Right ventricle myocardium superior (tissue), 1 donor: ENCODE results near the gene PCDHGA12. TPM values are rescaled to one million over a fixed set of nuclear protein-coding genes. Genes with fewer than 3 reads are reported as not detected.
A peak's percentile ranks its signal among the peaks of the same experiment; 100 is the strongest.
"Not testable (repeated sequence)": the region's sequence is repeated elsewhere in the genome, so short reads cannot be mapped to it uniquely, and the experiment has no call there.

ENCODE experiments used
- ATAC-seq: fragments of 200-7000 bp; cut with Tn5 transposase; one replicate; pipeline ENCODE4 v1.9.1; 2020; ENCODE audit warnings: mild to moderate bottlenecking; ENCODE audit not compliant: poor library complexity
- DNase-seq: peaks from one replicate; pipeline ENCODE4 v3.0.0-alpha.2; 2020
- intact Hi-C: fragments of 100-400 bp; cut with DNase I; formaldehyde crosslinking; loops from one replicate; pipeline ENCODE4 v1.11.2; 2022
- total RNA-seq: library from RNA; stranded (reverse); fragmentation: NEBNext Ultra II Directional; extraction: Animal tissue kit (Norgen Biotek cat#: 25700); gene quantifications from one replicate; pipeline ENCODE4 v1.2.1, GENCODE V29; 2021
- donor health status: DM: no; HTN: yes; CAD: no; lungs with severe emphysema.

PCDHGA12 gene
- total RNA-seq, 1 donor from 2014 or later, result 4.9 TPM

GRCh38 chr5:141402553-141403243 is 27.6 kb upstream of the PCDHGA12 start, which contains the start of gene PCDHGA9:
Gene PCDHGA9 (plus strand): TSS chr5:141402778. CDS start chr5:141402953, 175 bp downstream.
- intact Hi-C loops, result no loop called here
- DNase-seq (no peak), ATAC-seq (no peak)

- intact Hi-C loops, result no loop called here
- DNase-seq, result no peak
- no peak for ATAC-seq
Observed at GRCh38 chr5:141403387-141403786, 26.9 kb upstream of the PCDHGA12 start.

GRCh38 chr5:141407790-141408505 is 22.4 kb upstream of the PCDHGA12 start, which contains the start of gene PCDHGB6:
Gene PCDHGB6 (plus strand): TSS chr5:141408021. CDS start chr5:141408203, 182 bp downstream.
- intact Hi-C loops, result not testable (repeated sequence)
- ATAC-seq, result peak; percentile 93
- peak; percentile 80 for DNase-seq

- no peak for ATAC-seq
- no peak for DNase-seq
- intact Hi-C loops, result loop anchor here (5.0 kb wide), 1 partner anchor 62 kb away; no protein-coding TSS in a partner anchor
Observed at GRCh38 chr5:141409598-141410306, 20.6 kb upstream of the PCDHGA12 start.

GRCh38 chr5:141411575-141411974 is 18.7 kb upstream of the PCDHGA12 start:
- DNase-seq (no peak), ATAC-seq (no peak)
- intact Hi-C loops, result loop anchor here (5.0 kb wide), 1 partner anchor 64 kb away; no protein-coding TSS in a partner anchor

GRCh38 chr5:141412854-141413539 is 17.3 kb upstream of the PCDHGA12 start, which contains the start of gene PCDHGA10:
Gene PCDHGA10 (plus strand): TSS chr5:141412987. CDS start chr5:141413176, 189 bp downstream.
- intact Hi-C loops, result loop anchor here (5.0 kb wide), 1 partner anchor 66 kb away; no protein-coding TSS in a partner anchor
- ATAC-seq (peak; percentile 73), DNase-seq (no peak)

- DNase-seq (no peak), ATAC-seq (peak; percentile 32)
- intact Hi-C loops, result loop anchor here (5.0 kb wide), 1 partner anchor 66 kb away; no protein-coding TSS in a partner anchor
Observed at GRCh38 chr5:141413540-141414069, 16.7 kb upstream of the PCDHGA12 start.

GRCh38 chr5:141414548-141415274 is 15.6 kb upstream of the PCDHGA12 start:
- DNase-seq, ATAC-seq: not testable (repeated sequence)
- intact Hi-C loops, result loop anchor here (5.0 kb wide), 1 partner anchor 67 kb away; no protein-coding TSS in a partner anchor

- ATAC-seq, intact Hi-C loops, DNase-seq: not testable (repeated sequence)
Observed at GRCh38 chr5:141415275-141415618, 15.1 kb upstream of the PCDHGA12 start.

GRCh38 chr5:141417494-141418172 is 12.7 kb upstream of the PCDHGA12 start, which contains the start of gene PCDHGB7:
Gene PCDHGB7 (plus strand): TSS chr5:141417677. CDS start chr5:141417860, 183 bp downstream.
- intact Hi-C loops, result loop anchor here (2.0 kb wide), 1 partner anchor 143 kb away; no protein-coding TSS in a partner anchor
- ATAC-seq (peak; percentile 90), DNase-seq (peak; percentile 88)

GRCh38 chr5:141419074-141419880 is 11.0 kb upstream of the PCDHGA12 start:
- ATAC-seq (no peak), DNase-seq (no peak)
- intact Hi-C loops, result no loop called here

- ATAC-seq (peak; percentile 41), DNase-seq (no peak)
- intact Hi-C loops, result no loop called here
Observed at GRCh38 chr5:141420855-141421488, 9.3 kb upstream of the PCDHGA12 start, which contains the start of gene PCDHGA11. Gene PCDHGA11 (plus strand): TSS chr5:141421051. CDS start chr5:141421228, 177 bp downstream.

- no peak for ATAC-seq
- intact Hi-C loops, result no loop called here
- DNase-seq, result no peak
Observed at GRCh38 chr5:141421489-141421855, 8.8 kb upstream of the PCDHGA12 start.

- DNase-seq (no peak), ATAC-seq (no peak)
- intact Hi-C loops, result no loop called here
Observed at GRCh38 chr5:141422742-141423291, 7.5 kb upstream of the PCDHGA12 start.

GRCh38 chr5:141427783-141428426 is 2.4 kb upstream of the PCDHGA12 start:
- intact Hi-C loops, result loop anchor here (5.0 kb wide), 1 partner anchor 99 kb away; no protein-coding TSS in a partner anchor
- DNase-seq (no peak), ATAC-seq (no peak)
